Fibroblast of peridontal ligament (primary cell): Measurements from ENCODE around the gene RAG1.

ENCODE experiments used
- DNase-seq: peaks from one replicate; pipeline ENCODE4 v3.0.0-alpha.2; 2010; ENCODE audit errors: extremely low read depth

Gene RAG1

DNA sequence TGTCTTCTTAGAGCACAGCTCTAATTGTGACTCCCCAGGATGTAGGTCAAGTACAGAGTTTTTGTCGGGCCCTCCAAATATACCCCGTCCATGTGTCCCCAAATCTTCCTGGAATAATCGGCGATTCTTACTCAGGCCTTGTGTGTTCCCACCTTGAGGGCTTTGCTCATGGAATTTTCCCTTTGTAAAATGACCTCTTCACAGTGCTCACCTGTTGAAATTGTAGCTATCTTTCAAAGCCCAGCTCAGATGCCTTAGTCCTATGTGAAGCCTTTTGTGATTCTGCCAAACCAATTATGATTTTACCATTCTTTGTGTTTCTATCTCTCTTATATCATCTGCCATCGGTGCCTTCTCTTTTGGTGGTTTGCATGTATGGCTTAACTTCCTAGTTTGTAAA is 60.3 kb downstream of the RAG1 start:
- no peak for DNase-seq

DNA sequence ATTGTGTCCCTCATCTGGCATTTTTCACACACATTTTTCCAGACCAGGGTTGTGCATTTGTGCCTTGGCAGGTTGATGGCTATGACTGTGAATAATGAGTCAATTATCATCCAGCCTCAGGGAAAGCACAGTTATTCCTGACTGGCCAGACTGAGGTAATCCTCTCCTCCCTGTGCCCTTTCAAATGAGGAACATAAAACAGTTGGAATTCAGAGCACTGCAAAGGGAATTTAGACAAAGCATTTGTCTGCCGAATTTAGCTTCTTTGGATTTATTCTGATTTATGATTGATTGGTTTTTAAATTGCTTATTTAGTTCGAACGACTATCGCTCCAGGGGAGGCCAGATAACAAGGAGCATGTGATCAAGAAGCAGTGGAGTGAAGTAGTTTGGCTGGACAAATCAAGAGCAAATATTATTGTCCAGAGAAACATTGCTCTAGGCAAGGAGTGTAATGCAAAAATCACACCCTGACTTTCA is 61.0 kb downstream of the RAG1 start:
- DNase-seq: no peak
